ENCODE measurements around the gene MRPS34. TPM values are rescaled to one million over a fixed set of nuclear protein-coding genes. Genes with fewer than 3 reads are reported as not detected.
A peak's percentile ranks its signal among the peaks of the same experiment; 100 is the strongest.

Gene MRPS34
- total and polyA plus RNA-seq, 3 experiments from 2014 or later, result 155 to 176 (median 172) TPM

GRCh38 chr16:1777375-1778199 is 4.7 kb upstream of the MRPS34 start:
- no peak for DNase-seq
- Mint-ChIP-seq H3K9me3 (no peaks in the 10 kb centered on the region), H3K27ac (no peak overlapping the region), H3K4me3 (peak overlapping the region in 1 of 7 donors; percentile 42), H3K27me3 (peaks cover 0 to 1% of the 10 kb centered on the region in 2 donors), H3K4me1 (peaks cover 10 to 34% (median 11%) of the 10 kb centered on the region in 3 donors), H3K36me3 (peaks cover 0 to 38% (median 0%) of the 10 kb centered on the region in 3 donors)
- CTCF ChIA-PET, result no interaction called here
- Histone ChIP-seq H3K4me3 (ENCODE audit: low read length) (no peak overlapping the region), H3K4me1 (ENCODE audit: insufficient read depth, low read length) (peaks cover 32% of the 10 kb centered on the region), H3K27ac (ENCODE audit: low read depth, low read length) (no peak overlapping the region), H3K27me3 (ENCODE audit: insufficient read depth, low read length, poor library complexity, severe bottlenecking) (no peaks in the 10 kb centered on the region), H3K9me3 (ENCODE audit: low read length) (no peaks in the 10 kb centered on the region), H3K36me3 (ENCODE audit: insufficient read depth, low read length) (no peaks in the 10 kb centered on the region)
- POLR2A ChIA-PET, result no interaction called here

GRCh38 chr16:1776991-1777374 is 4.0 kb upstream of the MRPS34 start:
- Histone ChIP-seq H3K27ac (ENCODE audit: low read depth, low read length) (no peak overlapping the region), H3K36me3 (ENCODE audit: insufficient read depth, low read length) (no peaks in the 10 kb centered on the region), H3K9me3 (ENCODE audit: low read length) (no peaks in the 10 kb centered on the region), H3K27me3 (ENCODE audit: insufficient read depth, low read length, poor library complexity, severe bottlenecking) (no peaks in the 10 kb centered on the region), H3K4me1 (ENCODE audit: insufficient read depth, low read length) (peaks cover 34% of the 10 kb centered on the region), H3K4me3 (ENCODE audit: low read length) (no peak overlapping the region)
- ChIA-PET POLR2A (no interaction called here), CTCF (no interaction called here)
- H3K36me3 Mint-ChIP-seq, result peaks cover 0 to 42% (median 0%) of the 10 kb centered on the region in 3 donors
- no peaks in the 10 kb centered on the region for H3K27me3 Mint-ChIP-seq
- peaks cover 15 to 37% (median 16%) of the 10 kb centered on the region in 3 donors for H3K4me1 Mint-ChIP-seq
- no peak for DNase-seq
- H3K27ac Mint-ChIP-seq, result peak overlapping the region in 1 of 8 donors; percentile 54
- H3K4me3 Mint-ChIP-seq, result peak overlapping the region in 1 of 7 donors; percentile 45
- H3K9me3 Mint-ChIP-seq, result no peaks in the 10 kb centered on the region

- H3K4me3 Mint-ChIP-seq, result peak overlapping the region in 1 of 7 donors; percentile 45
- peaks cover 35% of the 10 kb centered on the region for H3K4me1 ChIP-seq (ENCODE audit: insufficient read depth, low read length)
- no peaks in the 10 kb centered on the region for H3K27me3 ChIP-seq (ENCODE audit: insufficient read depth, low read length, poor library complexity, severe bottlenecking)
- no peaks in the 10 kb centered on the region for H3K9me3 Mint-ChIP-seq
- peaks cover 14 to 37% (median 17%) of the 10 kb centered on the region in 3 donors for H3K4me1 Mint-ChIP-seq
- ChIA-PET POLR2A (no interaction called here), CTCF (no interaction called here)
- H3K9me3 ChIP-seq (ENCODE audit: low read length), result no peaks in the 10 kb centered on the region
- DNase-seq, result no peak
- H3K27ac ChIP-seq (ENCODE audit: low read depth, low read length), result no peak overlapping the region
- no peak overlapping the region for H3K4me3 ChIP-seq (ENCODE audit: low read length)
- H3K27me3 Mint-ChIP-seq, result no peaks in the 10 kb centered on the region
- no peaks in the 10 kb centered on the region for H3K36me3 ChIP-seq (ENCODE audit: insufficient read depth, low read length)
- peak overlapping the region in 1 of 8 donors; percentile 54 for H3K27ac Mint-ChIP-seq
- H3K36me3 Mint-ChIP-seq, result peaks cover 0 to 42% (median 0%) of the 10 kb centered on the region in 3 donors
Observed at GRCh38 chr16:1776672-1776955, 3.7 kb upstream of the MRPS34 start.

GRCh38 chr16:1775846-1776671 is 3.1 kb upstream of the MRPS34 start:
- Mint-ChIP-seq H3K9me3 (no peaks in the 10 kb centered on the region), H3K4me1 (peaks cover 9 to 31% (median 15%) of the 10 kb centered on the region in 3 donors), H3K4me3 (peak overlapping the region in 1 of 7 donors; percentile 45), H3K27ac (peak overlapping the region in 2 of 8 donors; percentile 50 to 54), H3K36me3 (peaks cover 0 to 41% (median 0%) of the 10 kb centered on the region in 3 donors), H3K27me3 (no peaks in the 10 kb centered on the region)
- peaks cover 29% of the 10 kb centered on the region for H3K4me1 ChIP-seq (ENCODE audit: insufficient read depth, low read length)
- no peaks in the 10 kb centered on the region for H3K36me3 ChIP-seq (ENCODE audit: insufficient read depth, low read length)
- ChIA-PET POLR2A (no interaction called here), CTCF (interaction anchor here (0.8 kb wide), 1 partner anchor 52 kb away, joined by 3 read pairs; no protein-coding TSS in a partner anchor)
- no peaks in the 10 kb centered on the region for H3K9me3 ChIP-seq (ENCODE audit: low read length)
- H3K27me3 ChIP-seq (ENCODE audit: insufficient read depth, low read length, poor library complexity, severe bottlenecking), result no peaks in the 10 kb centered on the region
- H3K27ac ChIP-seq (ENCODE audit: low read depth, low read length), result no peak overlapping the region
- DNase-seq, result no peak
- H3K4me3 ChIP-seq (ENCODE audit: low read length), result no peak overlapping the region

- no peaks in the 10 kb centered on the region for H3K9me3 Mint-ChIP-seq
- H3K9me3 ChIP-seq (ENCODE audit: low read length), result no peaks in the 10 kb centered on the region
- peaks cover 8 to 29% (median 15%) of the 10 kb centered on the region in 3 donors for H3K4me1 Mint-ChIP-seq
- ChIA-PET CTCF (interaction anchor here (0.8 to 1.2 kb wide), 2 partner anchors 52 to 70 kb away, joined by 3 to 5 read pairs; partner anchors contain the start of gene MAPK8IP3), POLR2A (interaction anchor here (0.6 kb wide), 1 partner anchor 111 kb away, joined by 5 read pairs; no protein-coding TSS in a partner anchor)
- H3K27ac ChIP-seq (ENCODE audit: low read depth, low read length), result no peak overlapping the region
- H3K27ac Mint-ChIP-seq, result no peak overlapping the region
- no peak for DNase-seq
- peaks cover 0 to 39% (median 0%) of the 10 kb centered on the region in 3 donors for H3K36me3 Mint-ChIP-seq
- H3K27me3 Mint-ChIP-seq, result no peaks in the 10 kb centered on the region
- H3K4me1 ChIP-seq (ENCODE audit: insufficient read depth, low read length), result peaks cover 21% of the 10 kb centered on the region
- H3K4me3 ChIP-seq (ENCODE audit: low read length), result no peak overlapping the region
- no peaks in the 10 kb centered on the region for H3K27me3 ChIP-seq (ENCODE audit: insufficient read depth, low read length, poor library complexity, severe bottlenecking)
- peak overlapping the region in 6 of 7 donors; percentile 15 to 89 (median 53) for H3K4me3 Mint-ChIP-seq
- no peaks in the 10 kb centered on the region for H3K36me3 ChIP-seq (ENCODE audit: insufficient read depth, low read length)
Observed at GRCh38 chr16:1775006-1775845, 2.3 kb upstream of the MRPS34 start.

- H3K36me3 ChIP-seq (ENCODE audit: insufficient read depth, low read length), result no peaks in the 10 kb centered on the region
- H3K4me3 Mint-ChIP-seq, result peak overlapping the region in 5 of 7 donors; percentile 77 to 92 (median 89)
- H3K4me1 ChIP-seq (ENCODE audit: insufficient read depth, low read length), result peaks cover 21% of the 10 kb centered on the region
- no peaks in the 10 kb centered on the region for H3K9me3 Mint-ChIP-seq
- peaks cover 0 to 36% (median 0%) of the 10 kb centered on the region in 3 donors for H3K36me3 Mint-ChIP-seq
- H3K4me3 ChIP-seq (ENCODE audit: low read length), result no peak overlapping the region
- no peaks in the 10 kb centered on the region for H3K27me3 ChIP-seq (ENCODE audit: insufficient read depth, low read length, poor library complexity, severe bottlenecking)
- H3K4me1 Mint-ChIP-seq, result peaks cover 8 to 30% (median 18%) of the 10 kb centered on the region in 3 donors
- ChIA-PET CTCF (interaction anchor here (1.2 to 3.0 kb wide), 2 partner anchors 9 to 69 kb away, joined by 5 to 24 read pairs; partner anchors contain the start of genes MAPK8IP3, NUBP2 and SPSB3), POLR2A (interaction anchor here (4.0 kb wide), 1 partner anchor 8 kb away, joined by 52 read pairs; the partner anchor contains the start of genes NUBP2 and SPSB3)
- peak overlapping the region in 2 of 8 donors; percentile 12 to 60 for H3K27ac Mint-ChIP-seq
- peak overlapping the region; percentile 9 for H3K27ac ChIP-seq (ENCODE audit: low read depth, low read length)
- H3K27me3 Mint-ChIP-seq, result no peaks in the 10 kb centered on the region
- no peaks in the 10 kb centered on the region for H3K9me3 ChIP-seq (ENCODE audit: low read length)
- DNase-seq, result no peak
Observed at GRCh38 chr16:1774448-1774780, 1.5 kb upstream of the MRPS34 start.

- Histone ChIP-seq H3K36me3 (ENCODE audit: insufficient read depth, low read length) (no peaks in the 10 kb centered on the region), H3K9me3 (ENCODE audit: low read length) (no peaks in the 10 kb centered on the region), H3K4me1 (ENCODE audit: insufficient read depth, low read length) (peaks cover 21% of the 10 kb centered on the region), H3K27ac (ENCODE audit: low read depth, low read length) (peak overlapping the region; percentile 79), H3K4me3 (ENCODE audit: low read length) (peak overlapping the region; percentile 96), H3K27me3 (ENCODE audit: insufficient read depth, low read length, poor library complexity, severe bottlenecking) (no peaks in the 10 kb centered on the region)
- H3K4me1 Mint-ChIP-seq, result peaks cover 8 to 30% (median 18%) of the 10 kb centered on the region in 3 donors
- H3K27me3 Mint-ChIP-seq, result no peaks in the 10 kb centered on the region
- CTCF ChIA-PET, result interaction anchor here (0.6 to 3.0 kb wide), 2 partner anchors 9 to 382 kb away, joined by 3 to 24 read pairs; partner anchors contain the start of genes NUBP2, SPSB3 and TRAF7
- H3K36me3 Mint-ChIP-seq, result peaks cover 0 to 34% (median 0%) of the 10 kb centered on the region in 3 donors
- peak overlapping the region; percentile 17 to 90 (median 62) for H3K27ac Mint-ChIP-seq
- POLR2A ChIA-PET, result interaction anchor here (4.0 kb wide), 1 partner anchor 9 kb away, joined by 52 read pairs; the partner anchor contains the start of genes NUBP2 and SPSB3
- no peaks in the 10 kb centered on the region for H3K9me3 Mint-ChIP-seq
- H3K4me3 Mint-ChIP-seq, result peak overlapping the region; percentile 78 to 96 (median 92)
- no peak for DNase-seq
Observed at GRCh38 chr16:1773703-1774447, 941 bp upstream of the MRPS34 start.

All from CD8-positive, alpha-beta memory T cell (primary cell).